ENCODE data around the gene DNM3.

Gene DNM3

DNA sequence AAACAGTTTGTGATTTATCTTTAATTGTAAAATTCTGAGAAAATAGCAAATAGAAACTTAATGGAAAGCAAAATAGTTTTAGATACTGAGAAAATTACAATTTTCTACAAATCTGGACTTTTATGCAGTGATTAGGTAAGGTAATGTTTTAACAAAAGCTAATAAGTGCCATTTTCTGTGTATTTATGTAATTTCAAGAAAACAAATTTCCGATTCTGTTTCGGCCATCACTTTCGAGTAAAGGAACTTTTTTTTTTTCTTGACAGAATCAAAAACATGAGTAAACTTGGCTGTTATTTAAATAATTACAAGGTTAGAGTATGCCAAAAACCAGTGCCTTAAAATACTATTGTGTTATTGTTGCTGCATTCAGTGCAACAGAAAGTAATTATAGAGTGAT, 298.8 kb downstream of the DNM3 start:
- DNase-seq (ENCODE audit: low read depth in 2 of 2): no peak

- no peak for DNase-seq (ENCODE audit: low read depth in 2 of 2)
Observed at GRCh38 chr1:172140591-172140990, 299.3 kb downstream of the DNM3 start.

DNA sequence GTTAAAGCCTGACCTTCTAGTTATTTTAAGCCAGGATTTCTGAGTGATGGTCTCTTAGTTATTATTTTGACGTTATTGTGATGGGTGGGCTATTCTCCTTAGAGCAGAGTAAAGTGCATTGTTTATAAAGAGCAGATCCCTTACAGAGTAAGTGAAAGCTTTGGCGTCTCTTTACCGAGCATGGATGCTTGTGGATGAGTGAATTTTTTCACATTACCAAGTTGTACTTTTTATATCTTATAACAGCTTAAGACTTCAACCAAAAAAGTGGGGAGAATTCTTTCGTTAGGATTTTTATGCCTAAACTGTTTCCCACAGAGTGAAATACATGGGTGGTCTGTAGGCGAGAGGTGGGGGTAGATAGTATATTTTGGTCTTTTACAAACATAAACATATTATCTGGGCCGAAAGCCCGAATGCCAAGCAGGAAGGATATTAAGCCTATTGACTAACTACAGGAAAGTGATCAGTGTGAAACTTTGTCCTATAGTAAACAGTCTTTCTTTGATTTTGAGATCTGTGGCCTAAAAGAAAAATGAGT, 300.1 kb downstream of the DNM3 start:
- DNase-seq (ENCODE audit: low read depth in 2 of 2): no peak

GRCh38 chr1:172142324-172142723, 301.0 kb downstream of the DNM3 start:
- DNase-seq (ENCODE audit: low read depth in 2 of 2): no peak

DNA sequence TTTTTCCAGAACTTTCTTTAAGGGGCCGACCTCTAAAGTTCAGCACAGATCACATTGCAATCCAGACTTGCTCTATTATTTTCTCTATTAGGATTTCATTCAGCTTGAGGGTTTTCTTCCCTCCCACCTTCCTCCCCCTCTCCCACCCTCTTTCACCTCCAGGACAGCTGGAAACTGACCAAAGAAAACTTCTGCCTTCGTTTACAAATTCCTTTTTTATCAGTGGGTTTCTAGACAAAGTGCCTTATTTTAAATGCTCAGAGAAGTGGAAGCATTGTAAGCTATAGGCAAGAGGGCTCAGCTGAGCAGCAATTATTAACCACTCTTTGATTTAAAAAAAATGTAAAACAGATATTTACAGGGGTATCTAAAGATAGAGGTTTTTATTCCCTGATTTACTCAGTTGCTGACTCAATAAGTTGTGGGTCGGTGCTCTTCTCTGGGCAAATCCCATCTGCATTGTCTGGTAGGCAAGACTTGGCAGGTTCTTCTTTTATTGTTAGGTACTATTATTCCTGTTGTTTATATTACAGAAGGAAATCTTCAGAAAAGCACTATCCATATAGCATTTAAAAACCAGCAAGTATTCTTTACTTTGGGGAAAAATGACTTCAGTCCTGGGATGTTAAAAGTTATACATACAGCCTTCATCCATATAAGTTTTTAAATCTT, 302.2 kb downstream of the DNM3 start:
- no peak for DNase-seq (ENCODE audit: low read depth in 2 of 2)

- DNase-seq (ENCODE audit: low read depth in 2 of 2): no peak
Observed at GRCh38 chr1:172144445-172145061, 303.3 kb downstream of the DNM3 start.

DNA sequence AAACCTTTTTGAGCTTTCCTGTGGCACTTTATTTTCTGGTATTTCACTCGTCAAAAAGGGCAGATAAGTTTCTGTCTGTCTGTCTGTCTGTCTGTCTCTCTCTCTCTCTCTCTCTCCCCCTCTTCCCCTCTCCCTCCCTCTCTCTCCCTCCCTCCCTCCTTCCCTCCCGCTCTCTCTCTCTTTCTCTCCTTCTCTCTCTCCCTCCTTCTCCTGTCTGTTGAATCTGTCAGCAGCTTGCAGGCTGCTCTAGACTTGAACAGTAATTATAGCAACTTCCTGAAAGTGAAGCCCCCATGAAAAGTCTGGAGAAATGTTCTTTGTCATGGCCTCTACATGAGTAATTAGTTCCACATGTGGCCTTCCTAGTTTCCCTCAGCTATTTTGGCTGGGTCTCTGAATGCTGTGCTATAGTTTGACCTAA, 303.9 kb downstream of the DNM3 start:
- DNase-seq (ENCODE audit: low read depth in 2 of 2): no peak

- no peak for DNase-seq (ENCODE audit: low read depth in 2 of 2)
Observed at GRCh38 chr1:172145656-172146055, 304.4 kb downstream of the DNM3 start.

- no peak for DNase-seq (ENCODE audit: low read depth in 2 of 2)
Observed at GRCh38 chr1:172146141-172146850, 305.0 kb downstream of the DNM3 start.

- DNase-seq (ENCODE audit: low read depth in 2 of 2): no peak
Observed at GRCh38 chr1:172147541-172147940, 306.2 kb downstream of the DNM3 start.

GRCh38 chr1:172148213-172148612, 306.9 kb downstream of the DNM3 start:
- DNase-seq (ENCODE audit: low read depth in 2 of 2): no peak

GRCh38 chr1:172148707-172149106, 307.4 kb downstream of the DNM3 start:
- DNase-seq (ENCODE audit: low read depth in 2 of 2): no peak

DNA sequence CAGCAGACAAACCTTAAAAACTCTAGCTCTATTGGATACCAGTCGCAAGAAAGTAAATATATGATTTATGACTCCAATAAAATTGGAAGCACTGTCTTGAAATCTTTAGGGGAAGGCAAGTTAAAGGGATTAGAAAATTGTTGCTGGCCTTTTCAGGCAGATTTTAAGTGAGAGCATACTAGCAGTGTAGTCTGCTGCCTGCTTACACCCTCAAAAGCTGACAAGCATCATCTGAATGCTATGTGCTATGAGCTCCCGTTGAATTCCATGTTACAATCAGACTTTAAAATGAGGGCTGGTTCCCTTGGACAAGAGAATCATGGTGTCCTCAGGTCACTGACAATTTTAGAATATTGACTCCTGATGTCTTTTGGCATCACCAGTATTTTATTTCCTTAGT, 308.0 kb downstream of the DNM3 start:
- no peak for DNase-seq (ENCODE audit: low read depth in 2 of 2)

DNA sequence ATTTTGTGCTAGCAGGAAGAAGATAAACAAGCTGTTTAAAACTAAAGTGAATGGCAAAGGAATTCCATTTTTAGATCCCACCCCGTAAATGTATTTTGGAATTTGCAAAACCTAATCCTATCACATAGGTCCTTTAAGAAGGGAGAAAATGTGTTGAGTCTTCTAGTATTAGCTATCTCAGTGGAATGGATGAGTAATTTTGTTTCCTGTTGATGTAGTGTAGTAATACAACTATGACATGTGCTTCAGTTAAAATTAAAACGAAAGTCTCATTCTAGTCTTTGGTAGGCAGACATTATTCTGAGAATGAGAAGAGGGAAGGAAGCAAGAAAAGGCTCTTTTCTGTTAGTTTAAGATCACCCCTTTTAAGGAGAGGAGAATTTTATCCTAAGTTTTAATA, 313.3 kb downstream of the DNM3 start:
- DNase-seq (ENCODE audit: low read depth in 2 of 2): no peak

GRCh38 chr1:172155766-172156165, 314.5 kb downstream of the DNM3 start:
- no peak for DNase-seq (ENCODE audit: low read depth in 2 of 2)

GRCh38 chr1:172162236-172162635, 320.9 kb downstream of the DNM3 start:
- DNase-seq (ENCODE audit: low read depth in 2 of 2): no peak

DNA sequence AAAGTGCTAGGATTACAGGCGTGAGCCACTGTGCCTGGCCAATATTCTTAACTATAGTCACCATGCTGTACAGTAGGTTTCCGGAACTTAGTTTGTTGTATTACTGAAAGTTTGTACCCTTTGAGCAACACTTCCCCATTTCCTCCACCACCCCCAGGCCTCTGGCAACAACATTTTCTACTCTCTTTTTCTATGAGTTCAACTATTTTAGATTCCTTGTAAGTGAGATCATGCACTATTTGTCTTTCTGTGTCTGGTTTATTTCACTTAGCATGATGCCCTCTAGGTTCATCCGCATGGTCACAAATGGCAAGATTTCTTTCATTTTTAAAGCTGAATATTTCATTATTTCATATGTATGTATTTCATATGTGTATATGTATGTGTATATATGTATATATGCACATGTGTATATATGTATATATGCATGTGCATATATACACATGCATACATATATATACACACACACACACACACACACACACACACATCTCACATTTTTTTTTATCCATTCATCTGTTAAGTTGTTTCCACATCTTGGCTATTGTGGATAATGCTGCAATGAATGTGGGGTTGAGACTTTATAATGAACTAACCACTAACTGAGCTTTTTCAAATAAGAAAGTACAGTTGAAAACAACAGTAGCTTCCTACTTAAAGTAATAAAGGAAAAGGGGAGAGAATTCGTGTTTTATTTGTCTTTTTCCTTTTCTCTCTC, 322.4 kb downstream of the DNM3 start:
- DNase-seq (ENCODE audit: low read depth in 2 of 2): no peak

GRCh38 chr1:172165403-172165802, 324.1 kb downstream of the DNM3 start:
- no peak for DNase-seq (ENCODE audit: low read depth in 2 of 2)

DNA sequence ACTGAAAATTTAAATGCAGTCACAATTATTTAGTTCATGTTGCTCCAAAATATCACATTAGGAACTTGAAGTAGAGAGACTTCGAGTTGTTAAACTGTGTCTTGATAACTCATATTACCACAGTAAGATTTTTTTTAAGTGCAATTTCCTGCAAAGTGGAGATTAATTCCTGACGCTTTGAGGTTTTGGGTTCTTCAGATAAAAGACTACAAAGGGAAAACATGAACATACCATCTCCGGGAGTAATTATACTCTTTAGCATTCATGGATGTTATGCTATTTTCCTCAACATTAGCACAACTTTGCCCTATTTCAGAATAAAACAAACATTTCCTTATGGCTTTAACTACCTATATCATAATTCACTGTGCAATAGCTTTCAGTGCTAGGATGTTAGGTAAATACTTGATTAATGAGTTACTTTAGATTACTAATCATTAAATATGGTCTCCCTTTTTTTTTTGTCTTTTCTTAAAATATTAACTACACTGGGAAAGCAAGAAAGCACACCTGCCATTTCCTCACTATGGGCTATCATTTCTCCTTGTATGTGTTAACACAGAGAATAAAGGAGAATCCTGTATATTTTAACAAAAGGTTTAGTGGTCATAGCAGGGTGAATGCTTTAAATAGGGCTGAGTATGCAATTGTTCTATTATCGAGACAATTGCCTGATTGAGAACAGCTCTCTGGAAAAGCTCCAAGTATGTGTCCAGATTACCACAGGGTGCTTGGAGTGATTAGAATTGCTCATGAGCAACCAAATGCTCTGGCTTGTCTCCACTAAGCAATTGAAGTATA, 326.7 kb downstream of the DNM3 start:
- DNase-seq (ENCODE audit: low read depth in 2 of 2): no peak

DNA sequence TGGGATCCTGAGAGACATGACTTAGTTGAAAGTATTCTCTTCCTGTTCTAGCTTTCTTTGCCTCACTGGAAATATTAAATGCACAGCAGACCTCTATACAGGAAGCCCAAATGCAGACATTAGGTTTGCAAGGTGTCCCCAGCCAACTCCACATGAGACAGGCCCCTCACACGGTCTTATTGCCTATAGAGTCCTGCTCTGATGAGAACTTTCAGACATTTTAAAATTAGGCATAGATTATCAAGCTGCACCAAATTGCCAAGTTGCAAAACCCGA, 327.2 kb downstream of the DNM3 start:
- no peak for DNase-seq (ENCODE audit: low read depth in 2 of 2)

- no peak for DNase-seq (ENCODE audit: low read depth in 2 of 2)
Observed at GRCh38 chr1:172169836-172170235, 328.5 kb downstream of the DNM3 start.

Measured in stimulated activated CD8-positive, alpha-beta memory T cell treated with anti-CD3 and anti-CD28 coated beads, Interleukin-15, amount 100 ng/mL, for 48 hours (primary cell).